Left ventricle myocardium inferior (tissue), 1 donor: ENCODE measurements around the gene RBM39. TPM values are rescaled to one million over a fixed set of nuclear protein-coding genes. Genes with fewer than 3 reads are reported as not detected.

Experiments used
- DNase-seq: peaks from one replicate; pipeline ENCODE4 v3.0.0-alpha.2; 2020
- H3K27ac ChIP-seq: fragments of 200-600 bp; replicated peaks from 2 replicates; pipeline ENCODE4 v1.8.0; 2021
- H3K27me3 ChIP-seq: fragments of 200-600 bp; 2 replicates; pipeline ENCODE4 v1.8.0; 2021; ENCODE audit warnings: low read depth
- H3K36me3 ChIP-seq: fragments of 200-600 bp; 2 replicates; pipeline ENCODE4 v1.8.0; 2021
- H3K4me1 ChIP-seq: fragments of 200-600 bp; 2 replicates; pipeline ENCODE4 v1.8.0; 2021
- H3K4me3 ChIP-seq: fragments of 200-600 bp; 2 replicates; pipeline ENCODE4 v1.8.0; 2021; ENCODE audit warnings: mild to moderate bottlenecking, moderate library complexity
- H3K9me3 ChIP-seq: fragments of 200-600 bp; replicated peaks from 2 replicates; pipeline ENCODE4 v1.8.0; 2021
- intact Hi-C: fragments of 100-400 bp; cut with micrococcal nuclease; formaldehyde crosslinking; loops from one replicate; pipeline ENCODE4 v1.11.0; 2022
- total RNA-seq: library from RNA; stranded (reverse); fragmentation: NEBNext Ultra II Directional; extraction: Animal tissue kit (Norgen Biotek cat#: 25700); gene quantifications from one replicate; pipeline ENCODE4 v1.2.1, GENCODE V29; 2021
- TF ChIP-seq, protein P1 (sequence below): fragments of 200-600 bp; IDR thresholded peaks from 2 replicates; pipeline ENCODE4 v1.8.0; 2021; ENCODE audit warnings: antibody characterized with exemption, mild to moderate bottlenecking, borderline replicate concordance
- donor health status: DM: no; HTN: yes; CAD: no; lungs with severe emphysema.

Gene RBM39
- total RNA-seq, 1 donor from 2014 or later, result 128 TPM

DNA sequence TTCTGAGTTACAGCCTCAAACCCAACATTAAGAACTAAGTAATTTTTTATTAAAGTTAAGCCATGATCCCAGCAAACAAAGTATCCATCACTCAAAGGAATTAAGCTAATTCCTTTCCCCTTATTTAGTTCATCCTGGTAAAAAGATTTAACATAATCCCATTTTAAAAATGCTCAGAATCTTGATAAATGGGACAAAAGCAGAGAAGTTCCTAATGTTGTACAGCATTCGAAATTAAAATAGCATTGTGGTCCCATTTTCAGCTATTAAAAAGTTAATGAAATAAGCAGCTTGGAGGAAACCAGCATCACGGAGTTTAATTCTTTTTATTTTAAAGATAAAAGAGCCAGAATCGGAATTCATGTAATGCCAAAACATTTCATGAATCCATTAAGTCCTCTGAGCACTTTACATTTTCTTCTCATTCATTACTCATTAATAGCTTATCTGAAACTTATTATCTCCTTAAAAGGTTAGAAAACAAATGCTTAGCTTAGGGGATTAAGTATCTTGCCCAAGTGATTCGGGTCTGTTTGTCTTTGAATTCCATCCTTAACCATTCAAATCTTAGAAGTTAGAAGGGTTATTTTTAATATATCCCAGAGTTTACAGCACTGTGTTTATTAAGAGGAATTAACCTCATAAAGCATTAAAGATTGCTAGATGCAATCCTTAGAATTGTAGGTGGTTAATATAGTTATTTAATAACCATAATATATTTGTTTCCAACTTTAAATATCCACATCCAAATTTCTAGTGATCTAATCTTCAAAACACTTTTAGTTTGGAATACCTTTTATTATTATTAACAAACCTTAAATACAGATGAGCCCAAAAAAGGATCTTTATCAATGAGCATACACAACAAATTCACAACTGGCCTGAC, 11.2 kb downstream of the RBM39 start:
- Histone ChIP-seq H3K9me3 (no peaks in the 10 kb centered on the region), H3K36me3 (peaks cover 100% of the 10 kb centered on the region), H3K27ac (no peak overlapping the region), H3K4me1 (peaks cover 76% of the 10 kb centered on the region), H3K27me3 (no peaks in the 10 kb centered on the region), H3K4me3 (no peak overlapping the region)
- DNase-seq, result no peak
- intact Hi-C loops, result loop anchor here (10.0 kb wide), 1 partner anchor 154 kb away; no protein-coding TSS in a partner anchor
- TF ChIP-seq, protein P1, sequence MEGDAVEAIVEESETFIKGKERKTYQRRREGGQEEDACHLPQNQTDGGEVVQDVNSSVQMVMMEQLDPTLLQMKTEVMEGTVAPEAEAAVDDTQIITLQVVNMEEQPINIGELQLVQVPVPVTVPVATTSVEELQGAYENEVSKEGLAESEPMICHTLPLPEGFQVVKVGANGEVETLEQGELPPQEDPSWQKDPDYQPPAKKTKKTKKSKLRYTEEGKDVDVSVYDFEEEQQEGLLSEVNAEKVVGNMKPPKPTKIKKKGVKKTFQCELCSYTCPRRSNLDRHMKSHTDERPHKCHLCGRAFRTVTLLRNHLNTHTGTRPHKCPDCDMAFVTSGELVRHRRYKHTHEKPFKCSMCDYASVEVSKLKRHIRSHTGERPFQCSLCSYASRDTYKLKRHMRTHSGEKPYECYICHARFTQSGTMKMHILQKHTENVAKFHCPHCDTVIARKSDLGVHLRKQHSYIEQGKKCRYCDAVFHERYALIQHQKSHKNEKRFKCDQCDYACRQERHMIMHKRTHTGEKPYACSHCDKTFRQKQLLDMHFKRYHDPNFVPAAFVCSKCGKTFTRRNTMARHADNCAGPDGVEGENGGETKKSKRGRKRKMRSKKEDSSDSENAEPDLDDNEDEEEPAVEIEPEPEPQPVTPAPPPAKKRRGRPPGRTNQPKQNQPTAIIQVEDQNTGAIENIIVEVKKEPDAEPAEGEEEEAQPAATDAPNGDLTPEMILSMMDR, result no peak

DNA sequence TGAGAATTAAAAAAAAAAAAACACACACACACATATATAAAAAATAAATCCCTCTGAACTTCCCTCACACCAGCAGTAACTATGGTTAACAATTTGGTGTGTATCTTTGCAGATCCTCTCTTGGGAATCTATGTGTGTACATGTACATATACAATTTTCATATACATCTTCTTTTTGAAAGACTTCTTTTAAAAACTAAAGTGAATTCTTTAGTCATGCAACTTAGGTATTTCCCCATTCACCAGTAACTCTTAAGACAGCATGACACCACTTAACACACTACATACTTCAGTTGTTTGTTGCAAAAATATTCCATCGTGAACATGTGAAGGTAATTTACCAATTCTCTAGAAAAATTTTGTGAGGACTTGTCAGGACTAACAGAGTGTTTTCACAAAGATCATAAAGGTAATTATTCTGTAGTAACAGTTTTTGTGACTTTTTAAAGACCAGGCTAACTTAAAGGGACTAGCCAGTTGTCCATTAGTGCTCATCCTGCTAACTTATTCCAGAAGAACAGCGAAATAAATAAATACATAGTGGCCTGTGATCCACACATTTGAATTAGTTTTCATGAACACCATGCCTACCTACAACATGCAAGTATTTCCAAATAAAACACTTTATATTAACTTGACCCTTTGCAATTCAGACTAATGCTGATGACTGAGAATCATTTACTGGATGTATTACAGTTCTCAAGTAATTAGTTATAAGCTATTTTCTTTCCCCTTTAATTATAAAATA, 12.1 kb downstream of the RBM39 start:
- H3K9me3 ChIP-seq, result no peaks in the 10 kb centered on the region
- no peak overlapping the region for H3K4me3 ChIP-seq
- H3K36me3 ChIP-seq, result peaks cover 100% of the 10 kb centered on the region
- DNase-seq, result no peak
- TF ChIP-seq, protein P1, result no peak
- H3K27me3 ChIP-seq, result no peaks in the 10 kb centered on the region
- intact Hi-C loops, result loop anchor here (10.0 kb wide), 1 partner anchor 155 kb away; no protein-coding TSS in a partner anchor
- no peak overlapping the region for H3K27ac ChIP-seq
- H3K4me1 ChIP-seq, result peaks cover 68% of the 10 kb centered on the region

DNA sequence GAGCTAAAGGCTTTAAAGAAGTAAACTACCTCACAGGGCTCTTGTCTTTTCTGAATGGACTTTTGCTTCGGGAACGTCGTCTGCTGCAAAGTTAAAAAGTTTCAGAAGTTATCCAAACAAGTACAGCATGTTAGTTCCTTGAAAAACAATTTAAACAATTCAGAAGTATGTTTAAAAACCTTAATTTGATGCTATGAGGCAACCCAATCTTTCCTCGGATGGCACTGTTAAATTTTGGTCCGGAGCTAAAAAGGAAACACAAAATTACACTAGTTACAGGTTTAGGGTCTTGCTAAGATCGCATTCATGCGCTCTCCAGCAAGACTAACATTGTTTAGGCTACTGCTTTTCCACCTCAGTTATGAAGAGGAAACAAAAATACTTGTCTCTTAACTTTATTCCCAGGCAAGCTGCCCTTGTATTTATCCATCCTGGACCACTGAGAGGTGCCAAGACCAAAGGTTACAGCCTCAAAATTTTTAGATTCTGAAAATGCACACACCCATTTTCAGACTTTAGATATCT, 12.7 kb downstream of the RBM39 start:
- no peaks in the 10 kb centered on the region for H3K9me3 ChIP-seq
- TF ChIP-seq, protein P1, result no peak
- no peaks in the 10 kb centered on the region for H3K27me3 ChIP-seq
- no peak overlapping the region for H3K27ac ChIP-seq
- intact Hi-C loops, result no loop called here
- peaks cover 62% of the 10 kb centered on the region for H3K4me1 ChIP-seq
- H3K4me3 ChIP-seq, result no peak overlapping the region
- no peak for DNase-seq
- H3K36me3 ChIP-seq, result peaks cover 100% of the 10 kb centered on the region

DNA sequence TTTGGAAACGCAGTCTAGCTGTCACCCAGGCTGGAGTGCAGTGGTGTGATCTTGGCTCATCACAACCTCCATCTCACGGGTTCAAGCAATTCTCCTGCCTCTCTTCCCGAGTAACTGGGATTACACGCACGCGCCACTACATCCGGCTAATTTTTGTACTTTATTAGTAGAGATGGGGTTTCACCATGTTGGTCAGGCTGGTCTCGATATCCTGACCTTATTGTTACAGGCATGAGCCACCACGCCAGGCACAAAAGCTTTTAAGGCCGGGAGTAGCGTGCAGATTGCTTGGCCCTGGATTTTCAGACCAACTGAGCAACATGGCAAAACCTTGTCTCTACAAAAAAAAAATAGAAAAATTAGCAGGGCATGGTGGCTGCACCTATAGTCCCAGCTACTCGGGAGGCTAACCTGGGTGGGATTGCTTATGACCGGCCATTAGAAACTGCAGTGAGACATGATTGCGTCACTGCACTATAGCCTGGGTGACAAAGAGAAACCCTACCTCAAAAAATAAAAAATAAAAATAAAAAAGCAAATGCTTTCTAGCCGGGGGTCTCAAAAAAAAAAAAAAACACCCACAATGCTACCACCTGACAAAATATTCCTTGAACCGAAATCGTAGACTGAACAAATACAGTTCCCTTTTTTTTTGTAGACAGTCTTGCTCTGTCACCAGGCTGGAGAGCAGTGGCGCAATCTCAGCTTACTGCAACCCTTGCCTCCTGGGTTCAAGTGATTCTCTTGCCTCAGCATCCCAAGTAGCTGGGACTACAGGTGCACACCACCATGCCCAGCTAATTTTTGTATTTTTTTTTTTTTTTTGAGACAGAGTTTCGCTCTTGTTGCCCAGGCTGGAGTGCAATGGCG, 15.0 kb downstream of the RBM39 start:
- Histone ChIP-seq H3K9me3 (no peaks in the 10 kb centered on the region), H3K4me1 (peaks cover 62% of the 10 kb centered on the region), H3K27ac (no peak overlapping the region), H3K27me3 (no peaks in the 10 kb centered on the region), H3K4me3 (no peak overlapping the region), H3K36me3 (peaks cover 100% of the 10 kb centered on the region)
- intact Hi-C loops, result no loop called here
- DNase-seq, result no peak
- TF ChIP-seq, protein P1, result no peak
